ENCODE data around the gene CFD. TPM values are rescaled to one million over a fixed set of nuclear protein-coding genes. Genes with fewer than 3 reads are reported as not detected.

The CFD gene
- total and polyA plus RNA-seq, 4 donors = 4.5 to 20.2 (median 13.6) TPM

GRCh38 chr19:829129-829758, 30.2 kb upstream of the CFD start:
- TF ChIP-seq REST (IDR thresholded peaks at IDR 0.05) = no peak
- TF ChIP-seq JUND (IDR thresholded peaks at IDR 0.05) = no peak
- no peak for TF ChIP-seq RXRA (IDR thresholded peaks at IDR 0.05)
- TF ChIP-seq FOXA2 (IDR thresholded peaks at IDR 0.05) = no peak
- no peak for TF ChIP-seq HNF4A (conservative IDR thresholded peaks at IDR 0.05)
- no peak for TF ChIP-seq GABPA (IDR thresholded peaks at IDR 0.05 in 1 of 2, conservative IDR thresholded peaks at IDR 0.05 in 1 of 2)
- no peak for TF ChIP-seq ZBTB33 (IDR thresholded peaks at IDR 0.05)
- TF ChIP-seq FOXA1 (IDR thresholded peaks at IDR 0.05) = no peak
- TF ChIP-seq MAX (IDR thresholded peaks at IDR 0.05) = no peak
- no peak for TF ChIP-seq CTCF (IDR thresholded peaks at IDR 0.05; ENCODE audit: low read depth, low read length, missing input control)
- no peak for TF ChIP-seq YY1 (IDR thresholded peaks at IDR 0.05)
- TF ChIP-seq NR2F2 (IDR thresholded peaks at IDR 0.05) = no peak
- no peaks in the 10 kb centered on the region for H3K27me3 ChIP-seq (ENCODE audit: control insufficient read depth in 4 of 4, insufficient read depth in 4 of 4, low read length in 3 of 4)
- no peak for DNase-seq (ENCODE audit: low spot score)
- no peaks in the 10 kb centered on the region for H3K36me3 ChIP-seq (ENCODE audit: control insufficient read depth in 4 of 4, insufficient read depth in 3 of 4, low read depth in 1 of 4, low read length in 3 of 4)
- H3K4me1 ChIP-seq (ENCODE audit: control insufficient read depth in 4 of 4, insufficient read depth in 4 of 4, low read length in 3 of 4) = peaks cover 0 to 1% (median 0%) of the 10 kb centered on the region in 4 donors
- no peaks in the 10 kb centered on the region for H3K9me3 ChIP-seq (ENCODE audit: control insufficient read depth in 4 of 4, low read length in 3 of 4)
- H3K27ac ChIP-seq (ENCODE audit: low read depth in 1 of 2, low read length in 2 of 2) = no peak overlapping the region
- H3K4me3 ChIP-seq (ENCODE audit: low read depth in 1 of 3, low read length in 3 of 3) = no peak overlapping the region
- H3K9ac ChIP-seq (ENCODE audit: low read depth in 1 of 2, low read length in 2 of 2) = no peak overlapping the region
- WGBS = 78% methylated on average over 18 of the region's 18 CpGs

- DNase-seq (ENCODE audit: low spot score) = no peak
These were observed 27.8 kb upstream of the CFD start for GRCh38 chr19:831407-832369.

More at GRCh38 chr19:831407-832369, 27.8 kb upstream of the CFD start:
- H3K4me1 ChIP-seq (ENCODE audit: control insufficient read depth in 4 of 4, insufficient read depth in 4 of 4, low read length in 3 of 4) = no peaks in the 10 kb centered on the region
- no peak overlapping the region for H3K9ac ChIP-seq (ENCODE audit: low read depth in 1 of 2, low read length in 2 of 2)
- H3K36me3 ChIP-seq (ENCODE audit: control insufficient read depth in 4 of 4, insufficient read depth in 3 of 4, low read depth in 1 of 4, low read length in 3 of 4) = no peaks in the 10 kb centered on the region
- no peak overlapping the region for H3K27ac ChIP-seq (ENCODE audit: low read depth in 1 of 2, low read length in 2 of 2)
- TF ChIP-seq HNF4A (conservative IDR thresholded peaks at IDR 0.05) (no peak), SP1 (IDR thresholded peaks at IDR 0.05) (no peak), REST (IDR thresholded peaks at IDR 0.05) (no peak), RXRA (IDR thresholded peaks at IDR 0.05) (no peak), GABPA (IDR thresholded peaks at IDR 0.05 in 1 of 2, conservative IDR thresholded peaks at IDR 0.05 in 1 of 2) (no peak), CTCF (IDR thresholded peaks at IDR 0.05; ENCODE audit: low read depth, low read length, missing input control) (no peak), YY1 (IDR thresholded peaks at IDR 0.05) (no peak), TAF1 (conservative IDR thresholded peaks at IDR 0.05) (no peak), RAD21 (IDR thresholded peaks at IDR 0.05) (no peak)
- no peaks in the 10 kb centered on the region for H3K9me3 ChIP-seq (ENCODE audit: control insufficient read depth in 4 of 4, low read length in 3 of 4)
- H3K27me3 ChIP-seq (ENCODE audit: control insufficient read depth in 4 of 4, insufficient read depth in 4 of 4, low read length in 3 of 4) = no peaks in the 10 kb centered on the region
- WGBS = 50% methylated on average over 38 of the region's 38 CpGs
- H3K4me3 ChIP-seq (ENCODE audit: low read depth in 1 of 3, low read length in 3 of 3) = no peak overlapping the region
